PC-9 (cell line): ENCODE results near the gene PLXND1. TPM values are rescaled to one million over a fixed set of nuclear protein-coding genes. Genes with fewer than 3 reads are reported as not detected.

Experiments used
- BruUV-seq: library from RNA; stranded (reverse); fragments of 400-500 nt; replicated peaks from 2 replicates; lab custom pipeline; 2021; lab: Mats Ljungman, UMichigan
- CTCF ChIA-PET: fragments of 300-600 bp; sonication (Branson Sonifier 250); formaldehyde crosslinking; loops from one replicate; lab custom pipeline; 2022; ENCODE audit warnings: antibody characterized with exemption; lab: Charles Lee
- POLR2A ChIA-PET: fragments of 300-600 bp; sonication (Branson Sonifier 250); formaldehyde crosslinking; loops from one replicate; lab custom pipeline; 2022; ENCODE audit warnings: antibody characterized with exemption; ENCODE audit not compliant: unreplicated experiment; lab: Charles Lee
- DNase-seq, 2 experiments: peaks; one replicate each; pipeline versions ENCODE4 v3.0.0 to v3.0.0-alpha.2; 2015 to 2022; ENCODE audit warnings: mixed read lengths in 1 of 2
- H2AFZ ChIP-seq: fragments of 200-600 bp; sonication (generic); 2 replicates; pipeline ENCODE4 v1.8.1; 2017; ENCODE audit warnings: antibody characterized with exemption
- H3F3A ChIP-seq: fragments of 200-600 bp; sonication (generic); 2 replicates; pipeline ENCODE4 v1.8.1; 2017; ENCODE audit warnings: antibody characterized with exemption, mild to moderate bottlenecking, low read depth; ENCODE audit not compliant: insufficient read depth
- H3K27ac ChIP-seq: fragments of 200-600 bp; sonication (generic); 2 replicates; pipeline ENCODE4 v1.6.1; 2016; ENCODE audit warnings: mixed run types
- H3K27me3 ChIP-seq: fragments of 200-600 bp; sonication (generic); 2 replicates; pipeline ENCODE4 v1.6.1; 2016; ENCODE audit warnings: low read depth, mixed run types; ENCODE audit not compliant: insufficient read depth
- H3K36me3 ChIP-seq: fragments of 200-600 bp; sonication (generic); 2 replicates; pipeline ENCODE4 v1.6.1; 2016; ENCODE audit warnings: low read depth, mixed run types
- H3K4me1 ChIP-seq: fragments of 200-600 bp; sonication (generic); replicated peaks from 2 replicates; pipeline ENCODE4 v1.6.1; 2016; ENCODE audit warnings: mixed run types; ENCODE audit not compliant: insufficient read depth
- H3K4me2 ChIP-seq: fragments of 200-600 bp; sonication (generic); 2 replicates; pipeline ENCODE4 v1.6.1; 2017; ENCODE audit warnings: mixed run types
- H3K4me3 ChIP-seq: fragments of 200-600 bp; sonication (generic); 2 replicates; pipeline ENCODE4 v1.6.1; 2016; ENCODE audit warnings: mixed run types
- H3K79me2 ChIP-seq: fragments of 200-600 bp; sonication (generic); 2 replicates; pipeline ENCODE4 v1.6.1; 2017; ENCODE audit warnings: low read depth, mixed run types
- H3K9me2 ChIP-seq: fragments of 200-600 bp; sonication (generic); 2 replicates; pipeline ENCODE4 v1.8.1; 2017; ENCODE audit warnings: mild to moderate bottlenecking; ENCODE audit not compliant: insufficient read depth
- H3K9me3 ChIP-seq: fragments of 200-600 bp; sonication (generic); 2 replicates; pipeline ENCODE4 v1.8.1; 2016; ENCODE audit warnings: low read depth; ENCODE audit not compliant: insufficient read depth
- H4K20me1 ChIP-seq: fragments of 200-600 bp; sonication (generic); 2 replicates; pipeline ENCODE4 v1.8.1; 2017; ENCODE audit not compliant: insufficient read depth
- EZH2 ChIP-seq: fragments of 200-600 bp; sonication (generic); IDR thresholded peaks from 2 replicates; pipeline ENCODE4 v1.8.0; 2017; ENCODE audit warnings: antibody characterized with exemption, low read depth
- intact Hi-C: fragments of 100-400 bp; cut with micrococcal nuclease; formaldehyde crosslinking; loops from one replicate; pipeline ENCODE4 v1.10.0; 2022; ENCODE audit not compliant: unreplicated experiment
- total RNA-seq: library from RNA; stranded (reverse); gene quantifications from 2 replicates; pipeline ENCODE4 v1.2.3, GENCODE V29; 2021
- TF ChIP-seq, protein P1 (sequence below): fragments of 200-600 bp; sonication (generic); conservative IDR thresholded peaks from 2 replicates; pipeline ENCODE4 v1.6.1; 2017; ENCODE audit warnings: mixed run types, antibody characterized with exemption, mild to moderate bottlenecking, moderate library complexity

The PLXND1 gene
- total RNA-seq, 1 experiment from 2014 or later: 44.4 TPM

DNA sequence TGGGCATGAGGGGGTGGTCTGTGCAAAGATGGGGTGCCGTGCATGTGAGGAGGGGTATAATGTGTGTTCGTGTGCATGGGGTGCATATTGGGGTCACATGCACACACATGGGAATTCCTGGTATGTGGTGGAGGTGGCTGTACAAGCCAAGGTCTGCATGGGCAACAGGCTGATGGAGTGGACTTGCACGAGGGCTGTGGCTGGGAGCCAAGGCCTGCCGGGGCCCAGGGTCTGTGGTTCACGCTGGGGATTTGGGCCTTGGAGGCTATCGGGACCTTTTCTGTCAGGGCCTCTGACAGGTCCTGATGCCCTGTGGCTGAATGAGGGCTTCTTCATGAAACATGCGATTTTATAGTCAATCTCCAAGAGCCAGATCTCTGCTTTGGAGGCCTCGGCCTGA is 9.8 kb upstream of the PLXND1 start:
- Histone ChIP-seq H3F3A (peaks cover 4% of the 10 kb centered on the region), H3K9me2 (no peaks in the 10 kb centered on the region), H2AFZ (no peak overlapping the region), H3K4me2 (no peak overlapping the region), H3K36me3 (no peaks in the 10 kb centered on the region), H3K27me3 (no peaks in the 10 kb centered on the region), H3K9me3 (no peaks in the 10 kb centered on the region), H3K4me3 (no peak overlapping the region), H3K4me1 (no peaks in the 10 kb centered on the region), H3K27ac (no peak overlapping the region), H4K20me1 (no peaks in the 10 kb centered on the region), H3K79me2 (no peaks in the 10 kb centered on the region)
- no TSS peak for BruUV-seq
- no peak for DNase-seq
- ChIA-PET CTCF (no interaction called here), POLR2A (no interaction called here)
- intact Hi-C loops: no loop called here
- TF ChIP-seq, protein P1, sequence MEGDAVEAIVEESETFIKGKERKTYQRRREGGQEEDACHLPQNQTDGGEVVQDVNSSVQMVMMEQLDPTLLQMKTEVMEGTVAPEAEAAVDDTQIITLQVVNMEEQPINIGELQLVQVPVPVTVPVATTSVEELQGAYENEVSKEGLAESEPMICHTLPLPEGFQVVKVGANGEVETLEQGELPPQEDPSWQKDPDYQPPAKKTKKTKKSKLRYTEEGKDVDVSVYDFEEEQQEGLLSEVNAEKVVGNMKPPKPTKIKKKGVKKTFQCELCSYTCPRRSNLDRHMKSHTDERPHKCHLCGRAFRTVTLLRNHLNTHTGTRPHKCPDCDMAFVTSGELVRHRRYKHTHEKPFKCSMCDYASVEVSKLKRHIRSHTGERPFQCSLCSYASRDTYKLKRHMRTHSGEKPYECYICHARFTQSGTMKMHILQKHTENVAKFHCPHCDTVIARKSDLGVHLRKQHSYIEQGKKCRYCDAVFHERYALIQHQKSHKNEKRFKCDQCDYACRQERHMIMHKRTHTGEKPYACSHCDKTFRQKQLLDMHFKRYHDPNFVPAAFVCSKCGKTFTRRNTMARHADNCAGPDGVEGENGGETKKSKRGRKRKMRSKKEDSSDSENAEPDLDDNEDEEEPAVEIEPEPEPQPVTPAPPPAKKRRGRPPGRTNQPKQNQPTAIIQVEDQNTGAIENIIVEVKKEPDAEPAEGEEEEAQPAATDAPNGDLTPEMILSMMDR: no peak
- no peak for TF ChIP-seq EZH2

DNA sequence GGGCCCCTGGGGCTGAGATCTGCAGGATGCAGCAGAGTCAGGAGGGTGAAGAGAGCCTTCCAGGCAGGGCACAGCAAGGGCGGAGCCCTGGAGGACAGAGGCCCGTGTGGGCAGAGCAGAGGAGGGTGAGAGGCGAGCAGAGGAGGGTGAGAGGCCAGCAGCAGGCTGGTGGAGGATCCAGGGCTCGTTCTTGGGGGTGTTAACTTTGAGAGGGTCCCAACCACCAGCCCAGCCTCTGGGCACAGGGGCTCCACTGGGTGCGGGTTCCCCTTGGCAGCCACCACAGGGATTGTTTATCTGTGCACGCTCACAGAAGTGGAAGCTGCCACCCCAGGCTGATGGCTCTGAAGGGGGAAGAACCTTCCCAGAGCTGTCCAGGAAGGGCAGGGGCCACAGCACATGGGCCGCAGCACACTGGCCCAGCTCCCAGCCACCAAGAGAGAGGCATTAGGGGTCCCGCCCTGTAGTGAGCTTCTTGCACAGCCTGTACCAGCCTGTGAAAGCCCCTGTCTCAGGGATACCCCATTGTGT is 9.3 kb upstream of the PLXND1 start:
- ChIA-PET POLR2A (no interaction called here), CTCF (no interaction called here)
- DNase-seq: no peak
- Histone ChIP-seq H3K9me2 (no peaks in the 10 kb centered on the region), H3F3A (peaks cover 4% of the 10 kb centered on the region), H3K4me3 (no peak overlapping the region), H3K79me2 (no peaks in the 10 kb centered on the region), H3K4me2 (no peak overlapping the region), H3K36me3 (no peaks in the 10 kb centered on the region), H3K4me1 (no peaks in the 10 kb centered on the region), H3K9me3 (no peaks in the 10 kb centered on the region), H4K20me1 (no peaks in the 10 kb centered on the region), H2AFZ (no peak overlapping the region), H3K27ac (no peak overlapping the region), H3K27me3 (no peaks in the 10 kb centered on the region)
- intact Hi-C loops: no loop called here
- BruUV-seq: no TSS peak
- TF ChIP-seq, protein P1: no peak
- no peak for TF ChIP-seq EZH2

DNA sequence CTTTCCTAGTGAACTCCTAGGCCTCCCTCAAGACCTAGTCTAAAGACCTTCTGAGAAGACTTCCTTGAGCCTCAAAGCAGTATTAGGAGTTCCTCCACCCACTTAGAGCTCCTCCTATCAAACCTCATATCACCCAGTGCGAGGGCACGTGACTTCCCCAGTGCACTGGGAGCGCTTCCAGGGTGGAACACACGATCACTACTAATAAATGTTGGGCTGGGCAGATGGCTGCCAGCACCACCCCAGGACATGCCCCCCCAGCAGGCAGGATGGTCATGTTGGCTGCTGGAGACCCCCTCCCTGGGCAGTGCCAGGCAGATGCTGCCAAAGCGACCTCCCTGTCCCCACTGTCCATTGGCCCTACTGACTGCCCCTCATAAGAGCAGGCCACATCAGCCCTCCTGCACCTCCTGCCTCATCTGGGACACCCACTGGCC is 8.5 kb upstream of the PLXND1 start:
- Histone ChIP-seq H3K9me2 (no peaks in the 10 kb centered on the region), H2AFZ (no peak overlapping the region), H3K4me1 (no peaks in the 10 kb centered on the region), H3K36me3 (no peaks in the 10 kb centered on the region), H3K79me2 (no peaks in the 10 kb centered on the region), H3F3A (peaks cover 8% of the 10 kb centered on the region), H3K4me3 (no peak overlapping the region), H3K4me2 (no peak overlapping the region), H3K9me3 (no peaks in the 10 kb centered on the region), H3K27ac (no peak overlapping the region), H4K20me1 (no peaks in the 10 kb centered on the region), H3K27me3 (no peaks in the 10 kb centered on the region)
- no peak for DNase-seq
- CTCF ChIA-PET: no interaction called here
- no peak for TF ChIP-seq EZH2
- TF ChIP-seq, protein P1: no peak
- no TSS peak for BruUV-seq
- POLR2A ChIA-PET: interaction anchor here (0.6 kb wide), 1 partner anchor 279 kb away, joined by 10 read pairs; the partner anchor contains the start of gene TMCC1
- intact Hi-C loops: no loop called here
